Left lobe of liver (tissue), 2 donors: ENCODE data around the gene ST3GAL5. TPM values are rescaled to one million over a fixed set of nuclear protein-coding genes. Genes with fewer than 3 reads are reported as not detected.

Source experiments
- ATAC-seq: fragments of 200-7000 bp; cut with Tn5 transposase; one replicate; pipeline ENCODE4 v1.9.1; 2020; ENCODE audit warnings: mild to moderate bottlenecking, moderate library complexity
- DNase-seq: peaks from one replicate; pipeline ENCODE4 v3.0.0-alpha.2; 2020; ENCODE audit warnings: low spot score
- total RNA-seq: library from RNA; stranded (reverse); gene quantifications from one replicate; pipeline ENCODE4 v1.2.1, GENCODE V29; 2021
- donor health status: DM: no; HTN: no; CAD: no; lungs with moderate emphysema.
- donor health status: DM: no; HTN: yes; CAD: no.

ST3GAL5 gene
- total RNA-seq, 1 donor from 2014 or later = 12.8 TPM

DNA sequence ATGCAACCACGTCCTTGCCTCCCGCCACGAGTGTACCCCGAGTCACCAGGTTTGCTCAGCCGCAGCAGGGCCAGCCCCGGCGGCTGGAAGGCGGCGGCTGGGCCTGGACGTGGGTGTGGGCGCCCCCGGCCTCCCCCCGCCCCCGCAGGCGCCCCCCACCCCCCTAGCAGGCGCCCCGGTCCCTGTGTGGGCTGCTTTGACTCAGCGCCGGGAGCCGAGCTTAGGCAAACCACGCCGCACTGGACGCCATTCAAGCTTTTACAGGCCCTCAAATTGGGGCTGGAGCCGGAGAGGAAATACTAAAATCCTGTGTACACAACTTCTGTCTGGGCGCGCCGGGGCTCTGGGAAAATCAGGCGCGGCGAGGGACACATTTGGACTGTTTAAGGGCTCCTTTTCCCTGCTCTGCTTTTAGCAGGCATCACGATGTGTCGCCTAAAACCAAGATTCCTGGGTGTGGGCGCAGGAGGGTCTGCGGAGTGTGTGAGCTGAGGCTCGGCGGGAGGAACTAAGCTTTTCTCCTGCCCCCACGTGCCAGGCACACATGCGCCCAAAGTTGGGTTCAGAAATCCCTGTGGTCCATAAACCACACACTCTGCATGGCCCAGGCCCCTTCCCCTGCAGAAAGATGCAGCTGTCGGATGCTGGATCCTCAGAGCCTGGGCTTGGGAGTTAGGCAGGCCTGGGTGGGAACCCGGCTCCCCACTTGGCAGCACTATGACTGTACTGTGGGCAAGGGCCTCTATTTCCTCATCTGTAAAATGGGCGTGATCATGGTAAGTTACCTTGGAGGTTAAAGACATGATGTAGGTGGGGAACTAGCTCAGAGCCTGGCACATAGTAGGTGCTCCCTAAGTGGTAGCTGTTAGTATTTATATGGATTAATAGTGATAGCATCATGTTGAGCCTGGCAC lies 77.4 kb downstream of the ST3GAL5 start:
- ATAC-seq = no peak
- peak; percentile 43 for DNase-seq

- DNase-seq = peak; percentile 43
- no peak for ATAC-seq
Observed at GRCh38 chr2:85810371-85811179, 78.2 kb downstream of the ST3GAL5 start.

- peak; percentile 43 for DNase-seq
- ATAC-seq = no peak
Observed at GRCh38 chr2:85807756-85808155, 81.0 kb downstream of the ST3GAL5 start.

- peak; percentile 77 for DNase-seq
- peak; percentile 81 for ATAC-seq
Observed at GRCh38 chr2:85806358-85807118, 82.3 kb downstream of the ST3GAL5 start.

GRCh38 chr2:85804583-85804982 lies 84.2 kb downstream of the ST3GAL5 start:
- DNase-seq (peak; percentile 27), ATAC-seq (no peak)

DNA sequence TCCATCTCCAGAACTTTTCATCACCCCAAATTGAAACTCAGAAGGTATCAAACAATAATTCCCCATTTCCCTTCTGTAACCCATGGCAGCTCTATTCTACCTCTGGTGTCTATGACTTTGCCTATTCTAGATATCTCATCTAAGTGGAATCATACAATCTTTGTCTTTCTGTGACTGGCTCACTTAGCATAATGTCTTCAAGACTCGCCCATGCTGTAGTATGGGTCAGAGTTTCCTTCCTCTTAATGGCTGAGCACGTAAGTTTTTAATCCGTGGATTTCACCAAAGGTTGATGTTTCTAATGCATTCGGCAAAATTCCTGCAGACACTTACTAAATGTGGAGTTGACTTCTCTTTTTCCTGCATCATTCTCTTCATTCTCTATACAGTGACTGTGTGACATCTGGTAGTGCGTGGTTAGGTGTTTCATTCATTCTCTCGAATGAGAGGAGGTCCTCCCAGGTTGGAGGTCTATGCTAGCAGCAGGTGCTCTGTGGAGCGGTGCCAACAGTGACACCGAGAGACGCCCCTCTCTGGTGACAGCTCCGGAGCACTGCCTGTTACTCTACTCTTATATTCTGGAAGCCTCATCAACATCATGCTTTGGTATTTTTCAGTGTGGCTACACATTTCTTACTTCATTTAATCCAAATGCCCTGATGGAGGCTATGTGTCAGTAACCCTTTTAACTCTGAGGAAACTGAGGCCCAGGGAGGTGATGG lies 84.9 kb downstream of the ST3GAL5 start:
- ATAC-seq (no peak), DNase-seq (peak; percentile 26)

DNA sequence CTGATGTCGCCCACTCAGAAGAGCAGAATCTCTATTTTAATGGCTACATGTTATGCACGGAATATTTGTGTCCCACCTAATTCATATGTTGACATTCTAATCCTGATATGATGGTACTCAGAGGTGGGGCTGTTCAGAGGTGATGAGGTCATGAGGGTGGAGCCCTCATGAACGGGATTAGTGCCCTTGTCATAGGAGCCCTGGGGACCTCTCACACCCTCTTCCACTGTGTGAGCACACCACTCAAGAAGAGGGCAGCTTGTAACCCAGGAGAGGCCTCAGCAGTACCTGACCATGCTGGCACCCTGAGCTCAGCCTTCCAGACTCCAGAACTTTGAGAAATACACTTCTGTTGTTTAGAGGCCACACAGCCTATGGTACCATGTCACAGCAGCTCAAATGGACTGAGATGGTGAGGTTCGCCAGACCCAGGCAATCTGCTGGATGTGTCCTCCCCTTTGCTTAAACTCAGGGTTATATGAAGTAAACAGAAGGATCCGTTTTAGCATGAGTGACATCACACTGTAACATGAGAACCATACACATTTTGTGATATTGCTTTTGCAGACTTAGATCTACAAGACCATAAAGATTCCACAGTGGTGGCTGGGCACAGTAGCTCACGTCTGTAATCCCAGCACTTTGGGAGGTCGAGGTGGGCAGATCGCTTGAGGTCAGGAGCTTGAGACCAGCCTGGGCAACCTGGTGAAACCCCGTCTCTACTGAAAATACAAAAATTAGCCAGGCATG lies 86.3 kb downstream of the ST3GAL5 start:
- ATAC-seq (no peak), DNase-seq (peak; percentile 26)

DNA sequence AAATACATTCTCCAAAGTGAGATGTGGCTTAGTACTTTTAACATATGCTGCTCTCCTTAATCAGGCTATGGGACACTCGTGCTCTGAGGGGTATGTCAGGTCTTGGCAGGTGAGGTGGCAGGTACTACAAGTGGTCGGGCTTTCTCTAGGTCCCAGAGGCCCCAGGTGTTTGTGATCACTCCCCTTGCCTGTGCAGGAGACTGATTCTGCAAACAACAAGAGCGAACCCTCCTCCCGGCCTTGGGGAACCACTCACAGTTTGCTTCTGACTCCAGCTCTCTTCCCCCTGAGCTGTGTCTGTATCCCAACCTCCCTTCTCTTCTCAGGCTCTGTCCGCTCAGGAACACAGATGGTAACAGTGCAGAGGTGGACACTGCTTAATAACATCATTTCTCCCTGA lies 86.9 kb downstream of the ST3GAL5 start:
- ATAC-seq = no peak
- DNase-seq = peak; percentile 21

DNA sequence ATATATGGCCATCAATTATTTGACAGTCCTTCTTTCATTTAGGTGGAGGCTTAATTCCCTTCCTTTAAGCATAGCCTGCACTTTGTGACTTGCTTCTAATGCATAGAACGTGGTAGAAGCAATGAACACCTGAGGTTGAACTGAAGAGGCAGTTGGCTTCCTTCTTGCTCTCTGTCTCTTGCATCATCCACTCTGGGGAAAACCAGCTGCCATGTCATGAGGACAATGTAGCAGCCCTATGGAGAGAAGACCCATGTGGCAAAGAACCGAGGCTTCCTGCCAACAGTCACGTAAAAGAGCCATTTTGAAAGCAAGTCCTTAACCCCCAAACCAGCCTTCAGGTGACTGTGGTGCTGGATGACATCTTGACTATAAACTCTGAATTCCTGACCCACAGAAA lies 88.2 kb downstream of the ST3GAL5 start:
- ATAC-seq = no peak
- peak; percentile 35 for DNase-seq

GRCh38 chr2:85799215-85799956 lies 89.4 kb downstream of the ST3GAL5 start:
- ATAC-seq = peak; percentile 82
- peak; percentile 98 for DNase-seq

GRCh38 chr2:85797921-85798320 lies 90.9 kb downstream of the ST3GAL5 start:
- ATAC-seq (peak; percentile 18), DNase-seq (no peak)

DNA sequence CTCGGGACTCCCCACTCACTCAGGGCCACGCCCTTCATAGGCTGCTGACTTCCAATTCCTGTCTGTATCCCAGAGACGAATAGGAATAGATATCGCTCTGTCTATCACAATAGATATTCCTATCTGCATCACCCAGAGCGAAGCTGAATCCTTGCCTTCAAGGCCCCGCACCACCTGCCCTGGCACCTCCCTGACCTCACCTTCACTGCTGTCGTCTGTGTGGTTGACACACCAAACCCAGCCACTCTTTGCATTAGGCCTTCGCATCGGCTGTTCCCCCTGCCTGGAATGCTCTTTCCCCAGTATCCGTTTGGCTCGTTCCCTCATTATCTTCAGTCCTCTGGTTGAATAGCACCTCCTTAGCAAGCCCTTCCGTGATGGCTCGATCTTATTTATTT lies 91.5 kb downstream of the ST3GAL5 start:
- no peak for ATAC-seq
- DNase-seq = no peak

GRCh38 chr2:85796341-85797262 lies 92.2 kb downstream of the ST3GAL5 start:
- ATAC-seq = no peak
- no peak for DNase-seq

- DNase-seq (no peak), ATAC-seq (no peak)
Observed at GRCh38 chr2:85796046-85796340, 92.8 kb downstream of the ST3GAL5 start.

DNA sequence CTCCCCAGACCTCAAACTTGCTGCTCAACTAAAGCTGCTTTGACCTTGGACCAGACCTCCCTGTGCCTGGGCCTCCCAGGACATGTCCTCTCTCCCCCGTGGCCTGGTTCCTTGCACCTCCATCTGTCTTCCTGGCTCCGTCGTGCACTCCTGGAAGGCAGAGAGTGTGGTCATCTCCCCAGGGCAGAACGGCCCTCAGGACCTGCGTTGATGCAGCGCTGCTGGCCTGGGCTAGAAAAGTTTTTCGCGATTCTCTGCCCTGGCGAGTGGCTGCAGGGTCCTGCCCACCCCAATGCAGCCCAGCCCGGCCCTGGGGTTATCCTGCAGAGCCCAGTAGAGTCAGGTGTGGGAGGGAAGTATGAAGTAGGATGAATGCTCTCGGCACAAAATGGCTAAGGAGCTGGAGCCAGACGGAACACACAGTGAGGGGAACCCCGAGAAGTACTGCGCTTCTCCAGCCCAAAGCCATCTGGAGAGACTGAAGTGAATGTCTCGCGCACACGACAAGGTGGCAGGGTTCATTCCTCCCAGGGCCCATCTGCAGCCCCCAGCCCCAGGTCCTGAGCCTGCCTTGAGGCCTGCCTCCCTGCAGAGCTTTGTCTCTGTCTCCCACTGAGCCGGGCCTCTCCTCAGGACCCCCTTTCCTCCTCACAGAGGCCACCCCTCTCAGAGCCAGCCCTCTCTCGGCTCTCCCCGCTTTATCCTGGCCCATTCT lies 93.3 kb downstream of the ST3GAL5 start:
- ATAC-seq = no peak
- DNase-seq = no peak

GRCh38 chr2:85794491-85795121 lies 94.2 kb downstream of the ST3GAL5 start:
- DNase-seq (no peak), ATAC-seq (peak; percentile 4)

DNA sequence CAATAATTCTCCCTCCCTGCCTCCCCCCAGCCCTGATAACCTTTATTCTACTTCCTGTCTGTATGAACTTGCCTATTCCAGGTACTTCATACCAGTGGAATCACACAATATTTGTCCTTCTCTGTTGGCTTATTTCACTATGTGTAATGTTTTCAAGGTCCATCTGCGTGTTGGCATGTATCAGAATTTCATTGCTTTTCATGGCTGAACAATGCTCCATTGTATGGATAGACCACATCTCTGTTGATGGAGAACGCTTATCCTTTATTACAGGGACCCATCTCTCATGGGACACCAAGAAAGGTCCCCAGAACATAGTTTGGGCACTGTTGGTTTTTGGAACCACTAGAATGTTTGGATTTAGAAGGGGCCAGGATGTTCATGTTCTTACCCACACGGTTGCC lies 94.8 kb downstream of the ST3GAL5 start:
- DNase-seq (no peak), ATAC-seq (peak; percentile 32)
